ENCODE results near the gene DNAJC11. TPM values are rescaled to one million over a fixed set of nuclear protein-coding genes. Genes with fewer than 3 reads are reported as not detected.

The DNAJC11 gene
- total and polyA plus RNA-seq, 9 donors: 10.1 to 94.5 (median 37.1) TPM

DNA sequence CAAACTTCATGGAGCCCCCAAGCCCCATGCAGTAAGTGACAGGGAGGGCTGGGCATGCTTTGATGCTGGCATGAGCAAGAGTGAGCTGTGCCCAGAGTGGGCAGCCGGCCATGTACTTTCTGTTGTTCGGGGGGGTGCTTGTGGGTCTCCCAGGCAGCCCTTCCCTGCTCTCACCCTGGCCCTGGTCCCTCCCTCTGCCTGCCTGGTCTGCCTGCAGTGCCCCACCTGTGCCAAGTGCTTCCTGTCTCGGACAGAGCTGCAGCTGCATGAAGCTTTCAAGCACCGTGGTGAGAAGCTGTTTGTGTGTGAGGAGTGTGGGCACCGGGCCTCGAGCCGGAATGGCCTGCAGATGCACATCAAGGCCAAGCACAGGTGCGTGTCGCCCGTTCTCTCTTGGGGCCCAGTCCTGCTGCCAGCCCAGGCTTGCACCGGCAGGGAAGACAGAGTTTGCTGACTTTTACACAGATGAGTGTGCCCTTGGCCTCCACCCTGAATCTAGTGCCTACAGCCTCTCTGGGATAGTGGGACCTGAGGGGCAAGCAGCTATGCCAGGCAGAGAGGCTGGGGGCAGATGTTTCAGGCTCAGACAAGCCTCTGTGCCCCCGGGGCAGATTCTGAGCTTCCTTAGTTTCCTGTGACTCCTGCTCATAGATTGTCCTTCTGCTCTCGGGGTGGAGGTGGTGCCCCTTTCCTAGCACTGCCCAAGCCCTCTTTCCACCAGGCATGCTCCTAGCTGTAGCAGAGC, 114.2 kb downstream of the DNAJC11 start:
- 55 to 71% (median 59%) methylated on average over 13 of the region's 13 CpGs for WGBS, 3 donors
- Histone ChIP-seq H3K36me3 (no peaks in the 10 kb centered on the region), H3K27me3 (no peaks in the 10 kb centered on the region), H3K4me1 (ENCODE audit: insufficient read depth) (peaks cover 1% of the 10 kb centered on the region), H3K27ac (no peak overlapping the region), H3K4me3 (no peak overlapping the region), H3K9me3 (no peaks in the 10 kb centered on the region)
- TF ChIP-seq POLR2A (IDR thresholded peaks at IDR 0.05) (no peak), EP300 (IDR thresholded peaks at IDR 0.05) (no peak)
- TF ChIP-seq, protein P1, sequence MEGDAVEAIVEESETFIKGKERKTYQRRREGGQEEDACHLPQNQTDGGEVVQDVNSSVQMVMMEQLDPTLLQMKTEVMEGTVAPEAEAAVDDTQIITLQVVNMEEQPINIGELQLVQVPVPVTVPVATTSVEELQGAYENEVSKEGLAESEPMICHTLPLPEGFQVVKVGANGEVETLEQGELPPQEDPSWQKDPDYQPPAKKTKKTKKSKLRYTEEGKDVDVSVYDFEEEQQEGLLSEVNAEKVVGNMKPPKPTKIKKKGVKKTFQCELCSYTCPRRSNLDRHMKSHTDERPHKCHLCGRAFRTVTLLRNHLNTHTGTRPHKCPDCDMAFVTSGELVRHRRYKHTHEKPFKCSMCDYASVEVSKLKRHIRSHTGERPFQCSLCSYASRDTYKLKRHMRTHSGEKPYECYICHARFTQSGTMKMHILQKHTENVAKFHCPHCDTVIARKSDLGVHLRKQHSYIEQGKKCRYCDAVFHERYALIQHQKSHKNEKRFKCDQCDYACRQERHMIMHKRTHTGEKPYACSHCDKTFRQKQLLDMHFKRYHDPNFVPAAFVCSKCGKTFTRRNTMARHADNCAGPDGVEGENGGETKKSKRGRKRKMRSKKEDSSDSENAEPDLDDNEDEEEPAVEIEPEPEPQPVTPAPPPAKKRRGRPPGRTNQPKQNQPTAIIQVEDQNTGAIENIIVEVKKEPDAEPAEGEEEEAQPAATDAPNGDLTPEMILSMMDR (IDR thresholded peaks at IDR 0.05): no peak
- no peak for DNase-seq
- intact Hi-C loops (cut with DNase I): no loop called here

DNA sequence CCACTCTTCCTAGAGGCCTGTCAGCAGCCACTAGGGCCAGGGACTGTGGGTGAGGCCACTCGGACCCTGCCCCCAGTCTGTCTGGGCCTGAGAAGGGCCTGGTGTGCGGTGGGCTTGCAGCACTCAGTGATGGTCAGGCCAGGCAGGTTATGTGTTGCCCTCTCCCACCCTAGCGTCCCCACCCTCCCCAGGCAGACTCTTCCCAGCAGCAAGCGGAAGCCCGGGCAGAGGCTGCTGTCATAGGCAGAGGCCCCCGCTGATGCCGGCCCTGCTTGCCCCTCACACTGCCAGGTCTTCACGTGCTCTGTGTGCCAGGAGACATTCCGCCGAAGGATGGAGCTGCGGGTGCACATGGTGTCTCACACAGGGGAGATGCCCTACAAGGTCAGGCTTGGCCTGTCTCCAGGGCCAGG, 115.2 kb downstream of the DNAJC11 start:
- intact Hi-C loops (cut with DNase I): no loop called here
- Histone ChIP-seq H3K27me3 (no peaks in the 10 kb centered on the region), H3K36me3 (no peaks in the 10 kb centered on the region), H3K9me3 (no peaks in the 10 kb centered on the region), H3K4me1 (ENCODE audit: insufficient read depth) (peaks cover 1% of the 10 kb centered on the region), H3K4me3 (no peak overlapping the region), H3K27ac (no peak overlapping the region)
- no peak for DNase-seq
- 59 to 78% (median 70%) methylated on average over 11 of the region's 11 CpGs for WGBS, 3 donors
- TF ChIP-seq, protein P1 (IDR thresholded peaks at IDR 0.05): no peak
- TF ChIP-seq EP300 (IDR thresholded peaks at IDR 0.05): no peak
- TF ChIP-seq POLR2A (IDR thresholded peaks at IDR 0.05): no peak

DNA sequence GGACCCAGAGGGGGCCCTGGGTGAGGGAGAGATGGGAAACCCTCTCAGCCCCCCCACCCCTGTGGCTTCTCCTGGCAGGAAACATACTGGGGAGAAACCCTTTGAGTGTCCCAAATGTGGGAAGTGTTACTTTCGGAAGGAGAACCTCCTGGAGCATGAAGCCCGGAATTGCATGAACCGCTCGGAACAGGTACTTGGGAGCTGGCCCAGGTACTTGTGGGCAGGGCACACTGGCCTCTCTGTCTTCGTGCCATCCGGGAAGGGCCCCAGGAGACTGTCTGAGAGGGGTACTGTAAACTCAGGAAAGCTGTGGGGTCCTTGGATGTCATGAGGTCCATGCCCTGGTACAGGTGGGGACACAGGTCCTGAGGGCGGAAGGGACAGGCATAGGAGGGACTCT, 115.8 kb downstream of the DNAJC11 start:
- Histone ChIP-seq H3K27me3 (no peaks in the 10 kb centered on the region), H3K4me1 (ENCODE audit: insufficient read depth) (peaks cover 1% of the 10 kb centered on the region), H3K27ac (no peak overlapping the region), H3K4me3 (no peak overlapping the region), H3K9me3 (no peaks in the 10 kb centered on the region), H3K36me3 (no peaks in the 10 kb centered on the region)
- WGBS, 3 donors: 84 to 89% (median 87%) methylated on average over 7 of the region's 7 CpGs
- intact Hi-C loops (cut with DNase I): no loop called here
- TF ChIP-seq, protein P1 (IDR thresholded peaks at IDR 0.05): no peak
- no peak for TF ChIP-seq POLR2A (IDR thresholded peaks at IDR 0.05)
- no peak for TF ChIP-seq EP300 (IDR thresholded peaks at IDR 0.05)
- no peak for DNase-seq

DNA sequence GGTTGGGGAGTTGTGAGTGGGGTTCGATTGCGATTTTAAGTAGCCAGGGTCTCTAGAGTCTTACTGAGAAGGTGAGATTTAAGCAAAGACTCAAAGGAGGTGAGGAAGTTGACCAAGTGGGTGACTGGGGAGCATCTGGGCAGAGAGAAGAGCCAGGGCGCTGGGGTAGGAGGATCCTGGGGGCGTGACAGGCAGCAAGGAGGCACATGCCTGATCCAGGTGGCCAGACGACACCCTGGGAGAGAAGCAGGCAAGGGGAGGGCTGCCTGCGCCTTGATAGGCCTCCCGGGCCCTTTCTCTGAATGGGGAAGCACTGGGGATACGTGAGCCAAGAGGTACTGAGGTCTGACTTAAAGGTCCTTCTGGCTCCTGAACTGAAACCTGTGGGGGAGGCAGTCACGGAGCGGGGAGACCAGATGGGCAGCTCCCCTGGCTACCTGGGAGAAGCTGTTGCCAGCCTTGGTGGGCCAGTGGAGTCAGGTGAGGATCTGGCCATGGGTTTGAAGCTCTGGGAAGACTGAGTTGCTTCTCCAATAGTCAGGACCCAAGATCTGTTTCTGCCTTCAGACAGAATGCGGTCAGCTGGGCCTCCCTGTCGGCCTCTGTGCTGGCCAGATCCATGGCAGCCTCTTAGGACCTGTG, 116.4 kb downstream of the DNAJC11 start:
- TF ChIP-seq EP300 (IDR thresholded peaks at IDR 0.05) (no peak), POLR2A (IDR thresholded peaks at IDR 0.05) (no peak)
- TF ChIP-seq, protein P1 (IDR thresholded peaks at IDR 0.05): no peak
- Histone ChIP-seq H3K36me3 (no peaks in the 10 kb centered on the region), H3K4me1 (ENCODE audit: insufficient read depth) (peaks cover 5% of the 10 kb centered on the region), H3K9me3 (no peaks in the 10 kb centered on the region), H3K4me3 (no peak overlapping the region), H3K27me3 (no peaks in the 10 kb centered on the region), H3K27ac (no peak overlapping the region)
- WGBS, 3 donors: 68 to 72% (median 69%) methylated on average over 12 of the region's 12 CpGs
- intact Hi-C loops (cut with DNase I): no loop called here
- DNase-seq: no peak

Other genes starting within 250 kb of the DNAJC11 start
- 10 to 100 TPM in 2 of 7 donors, 1 to 10 TPM in 5; 4.9 to 13.1 (median 7.7) TPM for gene TNFRSF25, start 235.6 kb downstream of the DNAJC11 start, total RNA-seq
- gene TNFRSF25, start 235.6 kb downstream of the DNAJC11 start, polyA plus RNA-seq: 1 to 10 TPM; 1.7 to 9.4 TPM
- 10 to 100 TPM in 3 of 7 donors, 1 to 10 TPM in 4; 6.2 to 13.1 (median 9.4) TPM for gene PLEKHG5, start 210.1 kb downstream of the DNAJC11 start, total RNA-seq
- 10 to 100 TPM in 1 of 2 donors, 1 to 10 TPM in 1; 2.0 to 10.2 TPM for gene PLEKHG5, start 210.1 kb downstream of the DNAJC11 start, polyA plus RNA-seq
- 10 to 100 TPM; 12.6 to 38.9 (median 30.0) TPM for gene NOL9, start 147.3 kb downstream of the DNAJC11 start, total RNA-seq
- gene NOL9, start 147.3 kb downstream of the DNAJC11 start, polyA plus RNA-seq: 10 to 100 TPM in 1 of 2 donors, 1 to 10 TPM in 1; 7.2 to 15.5 TPM
- under 1 TPM in 5 of 7 donors, not detected in 2; 0.20 to 0.42 (median 0.33) TPM for gene TAS1R1, start 146.5 kb downstream of the DNAJC11 start, total RNA-seq
- under 1 TPM in 1 of 2 donors, not detected in 1; 0.74 TPM for gene TAS1R1, start 146.5 kb downstream of the DNAJC11 start, polyA plus RNA-seq
- gene ZBTB48, start 121.8 kb downstream of the DNAJC11 start, total RNA-seq: 10 to 100 TPM; 20.4 to 42.5 (median 33.7) TPM
- 10 to 100 TPM in 1 of 2 donors, 1 to 10 TPM in 1; 8.0 to 37.7 TPM for gene ZBTB48, start 121.8 kb downstream of the DNAJC11 start, polyA plus RNA-seq
- 10 to 100 TPM; 24.1 to 39.6 (median 34.4) TPM for gene KLHL21, start 98.9 kb downstream of the DNAJC11 start, total RNA-seq
- 10 to 100 TPM; 14.4 to 40.4 TPM for gene KLHL21, start 98.9 kb downstream of the DNAJC11 start, polyA plus RNA-seq
- gene PHF13, start 88.1 kb downstream of the DNAJC11 start, total RNA-seq: 10 to 100 TPM; 11.0 to 32.4 (median 16.5) TPM
- gene PHF13, start 88.1 kb downstream of the DNAJC11 start, polyA plus RNA-seq: 10 to 100 TPM; 13.5 to 14.6 TPM
- 10 to 100 TPM; 15.7 to 24.6 (median 18.8) TPM for gene THAP3, start 76.9 kb downstream of the DNAJC11 start, total RNA-seq
- gene THAP3, start 76.9 kb downstream of the DNAJC11 start, polyA plus RNA-seq: 10 to 100 TPM in 1 of 2 donors, 1 to 10 TPM in 1; 5.6 to 33.6 TPM
- gene CAMTA1, start 83.6 kb upstream of the DNAJC11 start, total RNA-seq: 10 to 100 TPM; 51.1 to 93.2 (median 63.1) TPM
- 100 to 1,000 TPM in 1 of 2 donors, 10 to 100 TPM in 1; 88.5 to 150 TPM for gene CAMTA1, start 83.6 kb upstream of the DNAJC11 start, polyA plus RNA-seq